Activated CD4-positive, alpha-beta T cell treated with anti-CD3 and anti-CD28 coated beads, Interleukin-2, Interleukin-4, amounts not matched to agents 100 ng/mL and 50 ng/mL, durations not matched to agents 16 hours and 8 hours (primary cell): Measurements from ENCODE around the gene SULT6B1.
"Not testable (repeated sequence)": the region's sequence is repeated elsewhere in the genome, so short reads cannot be mapped to it uniquely, and the experiment has no call there.

Experiments
- DNase-seq: peaks from one replicate; pipeline ENCODE4 v3.0.0-alpha.2; 2020; ENCODE audit warnings: low spot score

Gene SULT6B1

DNA sequence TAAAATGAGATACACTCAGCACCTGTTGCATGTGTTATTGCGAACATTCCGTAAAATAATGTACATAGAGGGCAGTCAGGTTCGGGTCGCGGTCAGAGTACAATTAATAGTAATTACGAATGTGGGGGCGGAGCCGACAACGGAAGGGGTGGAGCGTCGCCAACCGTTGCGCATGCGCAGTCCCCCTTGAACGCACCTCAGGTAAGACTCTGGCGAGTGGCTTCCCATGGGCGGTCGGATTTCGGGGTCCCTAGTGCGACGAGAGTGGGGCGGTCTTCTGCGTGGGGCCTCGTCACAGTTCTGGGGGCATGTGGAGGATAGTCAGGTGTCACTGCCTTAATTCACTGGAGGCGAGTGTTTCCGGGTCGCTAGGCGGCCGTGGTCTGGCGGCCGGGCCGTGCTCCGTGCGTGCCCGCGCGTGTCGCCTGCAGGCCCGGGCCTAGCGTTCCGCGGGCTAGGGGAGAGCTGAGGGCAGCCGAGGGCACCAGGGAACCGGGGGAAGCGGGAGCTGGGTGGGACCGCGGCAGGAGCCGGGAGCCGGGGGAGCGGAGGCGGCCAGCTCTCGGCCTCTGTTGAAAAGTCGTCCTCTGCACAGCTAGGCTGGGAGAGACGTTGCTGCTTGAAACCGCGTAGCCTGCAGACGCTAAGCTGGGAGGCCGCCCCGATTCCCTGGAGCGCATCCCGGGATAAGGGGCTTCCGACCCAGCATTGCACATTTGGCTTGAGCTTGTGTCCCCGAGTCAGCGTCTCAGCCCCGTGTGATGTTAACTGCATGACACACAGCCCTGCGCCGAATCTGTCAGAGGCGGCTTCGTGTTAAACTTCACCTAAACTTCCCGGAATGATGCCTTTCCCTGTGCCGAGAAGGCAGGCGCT lies 8.1 kb upstream of the SULT6B1 start, which contains the start of gene CEBPZOS:
Gene CEBPZOS, plus strand, starts transcription at position 177 of the 876 bp plus-strand sequence. CDS start 3,209 bp downstream, outside the sequence.
- DNase-seq: peak; percentile 92

- not testable (repeated sequence) for DNase-seq
Measured at GRCh38 chr2:37195862-37196319, 7.4 kb upstream of the SULT6B1 start.

GRCh38 chr2:37192551-37192950 lies 4.1 kb upstream of the SULT6B1 start:
- DNase-seq: no peak

DNA sequence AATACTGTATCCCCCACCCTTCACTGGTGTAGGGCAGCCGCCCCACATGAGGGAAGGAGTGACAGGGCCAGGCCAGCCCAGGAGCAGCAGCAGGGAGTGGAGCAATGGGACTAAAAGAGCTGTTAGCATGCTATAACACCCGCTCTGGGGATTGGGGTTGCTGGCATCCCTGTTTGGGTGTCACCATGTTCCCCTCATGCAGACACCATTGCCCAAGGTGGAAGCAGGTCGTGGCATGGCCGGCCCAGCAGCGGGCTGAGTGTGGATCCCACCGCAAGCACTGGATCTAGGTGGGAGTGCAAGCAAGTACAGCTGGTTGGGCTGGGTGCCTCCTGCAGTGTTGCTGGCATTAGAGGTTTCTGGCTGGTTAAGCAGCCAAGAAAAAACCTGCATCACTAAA lies 3.3 kb upstream of the SULT6B1 start:
- no peak for DNase-seq

GRCh38 chr2:37191253-37191652 lies 2.8 kb upstream of the SULT6B1 start:
- DNase-seq: no peak

DNA sequence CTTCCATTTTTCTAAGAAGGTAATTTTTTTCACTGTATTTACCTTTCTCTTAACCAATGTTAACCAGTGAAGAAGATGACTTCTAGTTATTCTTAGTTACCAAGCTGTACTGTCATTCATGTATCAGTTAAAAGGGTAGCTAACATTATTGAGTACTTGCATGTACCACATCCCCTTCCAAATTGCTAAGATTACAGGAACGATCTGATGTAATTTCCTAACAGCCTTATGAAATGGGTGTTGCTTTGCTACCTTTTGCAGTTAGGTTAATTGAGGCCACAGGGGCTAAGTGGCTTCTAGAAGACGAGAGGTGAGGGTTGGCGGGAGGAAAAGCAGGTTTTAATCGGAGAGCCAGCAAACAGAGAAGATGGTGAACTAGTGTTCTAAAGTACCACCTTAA lies 1.8 kb upstream of the SULT6B1 start:
- DNase-seq: no peak

GRCh38 chr2:37189452-37190153 lies 1.1 kb upstream of the SULT6B1 start:
- no peak for DNase-seq

DNA sequence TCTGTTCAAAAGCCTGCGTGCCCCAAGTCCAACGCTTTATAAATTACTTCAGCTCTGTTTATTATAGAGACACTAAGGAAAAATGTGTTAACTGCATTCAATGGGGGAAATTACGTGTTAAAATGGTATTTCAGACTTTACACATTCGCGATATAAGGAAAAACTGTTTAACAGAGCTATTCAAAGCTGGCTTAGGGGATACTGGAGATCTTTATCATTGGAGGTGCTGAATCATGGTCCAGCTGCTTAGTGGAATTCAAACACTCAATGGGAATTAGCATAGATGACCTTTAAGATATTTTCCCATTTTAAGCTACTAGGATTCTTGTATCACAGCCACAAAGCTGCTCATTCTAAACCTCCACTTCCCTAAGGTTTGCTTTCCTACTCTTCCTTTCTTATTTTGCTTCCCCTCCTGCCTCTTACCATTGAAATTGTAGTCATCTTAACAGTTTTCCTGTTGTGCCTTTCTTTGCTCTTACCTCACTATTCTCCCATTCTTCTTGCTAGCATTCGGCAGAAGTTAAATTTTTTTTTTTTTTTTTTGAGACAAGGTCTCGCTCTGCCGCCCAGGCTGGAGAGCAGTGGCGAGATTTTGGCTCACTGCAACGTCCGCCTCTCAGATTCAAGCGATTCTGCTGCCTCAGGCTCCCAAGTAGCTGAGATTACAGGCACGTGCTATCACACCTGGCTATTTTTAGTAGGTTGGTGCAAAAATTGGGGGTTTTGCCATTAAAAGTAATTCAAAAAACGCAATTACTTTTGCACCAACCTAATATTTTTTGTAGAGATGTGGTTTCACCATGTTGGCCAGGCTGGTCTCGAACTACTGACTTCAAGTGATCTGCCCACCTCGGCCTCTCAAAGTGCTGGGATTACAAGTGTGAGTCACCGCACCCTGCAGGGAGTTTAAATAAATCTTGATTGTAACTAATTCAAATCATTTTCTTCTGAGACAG lies 6.5 kb downstream of the SULT6B1 start:
- DNase-seq: no peak

- no peak for DNase-seq
Measured at GRCh38 chr2:37180640-37181039, 7.8 kb downstream of the SULT6B1 start.

- DNase-seq: no peak
Measured at GRCh38 chr2:37180006-37180639, 8.3 kb downstream of the SULT6B1 start.

DNA sequence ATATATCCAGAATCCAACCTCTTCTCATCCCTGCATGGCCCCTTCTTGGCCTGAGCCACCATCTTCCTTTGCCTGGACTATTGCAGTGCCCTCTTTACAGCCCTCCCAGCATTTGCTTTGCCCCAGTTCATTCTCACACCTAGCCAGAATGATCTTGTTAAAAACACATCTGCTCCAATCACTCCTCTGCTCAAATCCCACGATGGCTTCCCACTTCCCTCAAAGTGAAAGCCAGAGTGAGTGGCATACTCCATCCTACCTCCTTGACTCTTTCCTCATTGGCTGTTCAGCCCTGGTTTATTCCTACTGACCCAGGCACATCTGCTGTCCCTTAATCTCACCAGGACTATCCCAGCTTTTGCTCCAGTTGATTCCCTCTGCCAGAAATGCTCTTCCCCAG lies 14.7 kb downstream of the SULT6B1 start:
- DNase-seq: no peak

DNA sequence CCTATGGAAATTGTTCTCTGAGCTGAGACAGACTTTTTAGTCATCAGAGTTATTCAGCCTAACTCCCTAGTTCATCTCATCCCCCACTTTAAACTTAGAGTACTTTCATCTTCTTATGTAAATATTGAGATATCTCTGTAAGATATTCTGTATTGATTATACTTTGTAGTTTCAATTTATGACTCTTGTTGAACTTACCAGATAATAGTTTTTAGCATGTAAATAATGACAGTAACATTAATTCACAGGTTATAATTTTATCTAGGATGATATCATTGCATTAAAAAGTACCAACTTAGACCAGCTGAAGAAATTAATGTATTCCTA lies 16.9 kb downstream of the SULT6B1 start:
- no peak for DNase-seq

GRCh38 chr2:37168217-37168981 lies 20.1 kb downstream of the SULT6B1 start:
- DNase-seq: peak; percentile 54

GRCh38 chr2:37167636-37168180 lies 20.8 kb downstream of the SULT6B1 start:
- no peak for DNase-seq

- DNase-seq: no peak
Measured at GRCh38 chr2:37164757-37165156, 23.7 kb downstream of the SULT6B1 start.

DNA sequence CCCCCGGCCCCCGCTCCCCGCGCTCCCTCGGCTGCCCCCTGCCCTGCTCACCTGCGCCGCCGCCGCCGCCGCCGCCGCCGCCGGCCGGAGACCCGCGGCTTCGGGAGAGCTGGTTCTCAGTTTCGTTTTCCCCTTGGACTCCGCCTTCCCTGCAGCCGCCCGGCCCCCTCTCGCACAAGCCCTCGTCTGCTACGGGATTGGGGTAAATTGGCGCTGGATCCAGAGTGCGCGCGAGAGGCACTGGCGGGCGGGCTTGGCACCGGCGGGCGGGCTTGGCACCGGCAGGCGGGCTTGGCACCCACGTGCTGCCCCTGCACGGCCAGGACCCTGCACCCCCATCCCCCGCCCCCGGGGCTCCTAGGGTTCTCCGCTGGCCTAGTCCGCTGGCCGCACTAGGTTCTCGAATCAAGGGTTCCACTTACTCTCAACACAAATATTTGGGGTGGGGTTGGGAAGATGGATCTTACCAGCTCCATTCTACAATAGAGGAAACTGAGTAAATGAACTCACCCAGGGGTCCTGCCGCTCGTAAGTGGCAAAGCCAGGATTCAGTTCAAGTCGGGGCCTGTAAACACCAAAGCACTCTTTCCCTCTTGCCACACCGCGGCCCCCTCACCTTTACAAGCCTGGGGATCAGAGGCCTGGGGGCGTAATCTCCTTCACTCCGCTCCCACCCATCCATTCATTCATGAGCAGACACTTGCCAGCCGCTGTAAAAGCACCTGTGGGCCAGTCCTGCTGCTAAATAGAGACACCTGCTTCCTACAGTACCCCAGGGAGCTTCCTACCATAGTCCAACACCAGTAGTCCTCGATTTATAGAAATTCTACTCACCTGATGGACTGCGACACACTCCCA lies 31.4 kb downstream of the SULT6B1 start, which contains the start of gene EIF2AK2:
Gene EIF2AK2, minus strand, starts transcription at position 124 of the 858 bp plus-strand sequence. CDS start 9,174 bp downstream, outside the sequence.
- DNase-seq: peak; percentile 86

- DNase-seq: no peak
Measured at GRCh38 chr2:37156071-37156856, 32.2 kb downstream of the SULT6B1 start.

DNA sequence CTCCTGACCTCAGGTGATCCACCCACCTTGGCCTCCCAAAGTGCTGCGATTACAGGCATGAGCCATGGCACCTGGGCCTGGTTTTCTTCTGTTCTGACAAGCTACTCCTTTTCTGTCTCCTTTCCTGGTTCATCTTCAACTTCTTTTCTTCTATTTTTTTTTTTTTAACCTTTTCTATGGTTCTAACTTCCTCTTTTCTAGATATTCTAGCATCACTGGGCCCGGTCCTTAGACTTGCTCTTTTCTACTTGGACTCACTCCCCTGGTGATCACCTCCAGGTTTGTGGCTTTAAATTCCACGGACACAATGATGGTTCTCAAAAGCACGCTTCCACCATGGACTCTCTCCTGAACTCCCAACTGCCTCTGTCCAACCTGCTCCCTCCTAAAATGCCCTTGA lies 33.7 kb downstream of the SULT6B1 start:
- DNase-seq: no peak

- no peak for DNase-seq
Measured at GRCh38 chr2:37153224-37153623, 35.2 kb downstream of the SULT6B1 start.
